Fibroblast of skin of abdomen (primary cell): ENCODE results near the gene HLCS.

Experiments
- DNase-seq: peaks from one replicate; pipeline ENCODE4 v3.0.0-alpha.2; 2013

HLCS gene

GRCh38 chr21:36914244-36915013 is 52.0 kb downstream of the HLCS start:
- no peak for DNase-seq

- no peak for DNase-seq
Observed at GRCh38 chr21:36913247-36914169, 53.0 kb downstream of the HLCS start.

- peak; percentile 64 for DNase-seq
Observed at GRCh38 chr21:36910581-36911307, 55.7 kb downstream of the HLCS start.

GRCh38 chr21:36909901-36910561 is 56.4 kb downstream of the HLCS start:
- peak; percentile 99 for DNase-seq

GRCh38 chr21:36909423-36909822 is 57.0 kb downstream of the HLCS start:
- peak; percentile 10 for DNase-seq

- DNase-seq, result peak; percentile 39
Observed at GRCh38 chr21:36908260-36908908, 58.1 kb downstream of the HLCS start.

GRCh38 chr21:36904093-36904666 is 62.3 kb downstream of the HLCS start:
- DNase-seq, result no peak

- peak; percentile 57 for DNase-seq
Observed at GRCh38 chr21:36902793-36903192, 63.7 kb downstream of the HLCS start.

GRCh38 chr21:36902331-36902730 is 64.1 kb downstream of the HLCS start:
- DNase-seq, result no peak

- no peak for DNase-seq
Observed at GRCh38 chr21:36901575-36901974, 64.9 kb downstream of the HLCS start.

GRCh38 chr21:36893581-36893980 is 72.9 kb downstream of the HLCS start:
- no peak for DNase-seq

GRCh38 chr21:36892201-36892600 is 74.3 kb downstream of the HLCS start:
- no peak for DNase-seq

- peak; percentile 26 for DNase-seq
Observed at GRCh38 chr21:36891692-36892091, 74.8 kb downstream of the HLCS start.

GRCh38 chr21:36891121-36891520 is 75.3 kb downstream of the HLCS start:
- no peak for DNase-seq

- peak; percentile 36 for DNase-seq
Observed at GRCh38 chr21:36890086-36890485, 76.4 kb downstream of the HLCS start.

GRCh38 chr21:36889401-36889800 is 77.1 kb downstream of the HLCS start:
- DNase-seq, result peak; percentile 47

- DNase-seq, result no peak
Observed at GRCh38 chr21:36888466-36888865, 78.0 kb downstream of the HLCS start.

- DNase-seq, result peak; percentile 62
Observed at GRCh38 chr21:36887963-36888362, 78.5 kb downstream of the HLCS start.

- DNase-seq, result no peak
Observed at GRCh38 chr21:36883532-36884486, 82.7 kb downstream of the HLCS start.

- DNase-seq, result peak; percentile 48
Observed at GRCh38 chr21:36882776-36883175, 83.7 kb downstream of the HLCS start.
